Neural crest cell (in vitro differentiated cells): ENCODE data around the gene HNRNPA3. TPM values are rescaled to one million over a fixed set of nuclear protein-coding genes. Genes with fewer than 3 reads are reported as not detected.

Experiments
- DNase-seq: peaks from one replicate; pipeline ENCODE4 v3.0.0; 2021; ENCODE audit warnings: low read depth, mixed read lengths, low spot score
- H3K27ac Mint-ChIP-seq: one replicate; pipeline ENCODE4 v1.8.0; 2021; ENCODE audit warnings: mild to moderate bottlenecking, mixed read lengths; ENCODE audit not compliant: unreplicated experiment
- H3K27me3 Mint-ChIP-seq: 2 replicates; pipeline ENCODE4 v1.8.0; 2021; ENCODE audit warnings: low read depth, mild to moderate bottlenecking, mixed read lengths
- H3K36me3 Mint-ChIP-seq: 2 replicates; pipeline ENCODE4 v1.8.0; 2021; ENCODE audit warnings: low read depth, mild to moderate bottlenecking, mixed read lengths
- H3K4me1 Mint-ChIP-seq: 2 replicates; pipeline ENCODE4 v1.8.0; 2021; ENCODE audit warnings: mixed read lengths
- H3K4me3 Mint-ChIP-seq: one replicate; pipeline ENCODE4 v1.8.0; 2021; ENCODE audit warnings: mild to moderate bottlenecking, mixed read lengths
- H3K9me3 Mint-ChIP-seq: 2 replicates; pipeline ENCODE4 v1.8.0; 2021; ENCODE audit warnings: mixed read lengths
- CTCF ChIP-seq: fragments of 200-600 bp; sonication (generic); conservative IDR thresholded peaks from 2 replicates; pipeline ENCODE4 v1.5.0; 2021; ENCODE audit warnings: antibody characterized with exemption, mild to moderate bottlenecking
- total RNA-seq: library from RNA; stranded (reverse); gene quantifications from 2 replicates; pipeline ENCODE4 v1.2.1, GENCODE V29; 2021

HNRNPA3 gene
- total RNA-seq, 1 donor from 2014 or later = 397 TPM

- H3K27ac Mint-ChIP-seq = no peak overlapping the region
- DNase-seq = no peak
- no peak for TF ChIP-seq CTCF
- H3K36me3 Mint-ChIP-seq = peaks cover 9% of the 10 kb centered on the region
- no peak overlapping the region for H3K4me3 Mint-ChIP-seq
- H3K4me1 Mint-ChIP-seq = peaks cover 40% of the 10 kb centered on the region
- H3K9me3 Mint-ChIP-seq = no peaks in the 10 kb centered on the region
- no peaks in the 10 kb centered on the region for H3K27me3 Mint-ChIP-seq
Observed at GRCh38 chr2:177251165-177251542, 38.6 kb downstream of the HNRNPA3 start.

GRCh38 chr2:177252808-177253531 lies 40.4 kb downstream of the HNRNPA3 start:
- no peak overlapping the region for H3K4me3 Mint-ChIP-seq
- peaks cover 10% of the 10 kb centered on the region for H3K36me3 Mint-ChIP-seq
- no peaks in the 10 kb centered on the region for H3K9me3 Mint-ChIP-seq
- TF ChIP-seq CTCF = no peak
- DNase-seq = no peak
- H3K27ac Mint-ChIP-seq = no peak overlapping the region
- H3K27me3 Mint-ChIP-seq = no peaks in the 10 kb centered on the region
- H3K4me1 Mint-ChIP-seq = peaks cover 46% of the 10 kb centered on the region

GRCh38 chr2:177253704-177254103 lies 41.1 kb downstream of the HNRNPA3 start:
- H3K4me3 Mint-ChIP-seq = no peak overlapping the region
- no peaks in the 10 kb centered on the region for H3K27me3 Mint-ChIP-seq
- H3K27ac Mint-ChIP-seq = no peak overlapping the region
- peaks cover 3% of the 10 kb centered on the region for H3K9me3 Mint-ChIP-seq
- peaks cover 46% of the 10 kb centered on the region for H3K4me1 Mint-ChIP-seq
- no peak for DNase-seq
- no peak for TF ChIP-seq CTCF
- peaks cover 14% of the 10 kb centered on the region for H3K36me3 Mint-ChIP-seq

- Mint-ChIP-seq H3K4me1 (peaks cover 46% of the 10 kb centered on the region), H3K9me3 (peaks cover 3% of the 10 kb centered on the region), H3K27ac (no peak overlapping the region), H3K27me3 (no peaks in the 10 kb centered on the region), H3K36me3 (peaks cover 13% of the 10 kb centered on the region), H3K4me3 (no peak overlapping the region)
- DNase-seq = peak; percentile 50
- TF ChIP-seq CTCF = peak; percentile 66
Observed at GRCh38 chr2:177254433-177255226, 42.0 kb downstream of the HNRNPA3 start.

GRCh38 chr2:177255227-177255601 lies 42.6 kb downstream of the HNRNPA3 start:
- Mint-ChIP-seq H3K36me3 (peaks cover 15% of the 10 kb centered on the region), H3K4me1 (peaks cover 49% of the 10 kb centered on the region), H3K4me3 (no peak overlapping the region), H3K27me3 (no peaks in the 10 kb centered on the region), H3K9me3 (peaks cover 3% of the 10 kb centered on the region), H3K27ac (no peak overlapping the region)
- no peak for DNase-seq
- no peak for TF ChIP-seq CTCF
